Osteoblast (primary cell): ENCODE measurements around the gene NPEPL1. TPM values are rescaled to one million over a fixed set of nuclear protein-coding genes. Genes with fewer than 3 reads are reported as not detected.

ENCODE experiments used
- DNase-seq: peaks from one replicate; pipeline ENCODE4 v3.0.0; 2011; ENCODE audit warnings: low spot score, mixed read lengths; ENCODE audit not compliant: insufficient read length; ENCODE audit errors: missing footprints
- H2AFZ ChIP-seq: 2 replicates; pipeline ENCODE4 v1.6.0; 2011; ENCODE audit warnings: mild to moderate bottlenecking, low read length
- H3K27ac ChIP-seq: 2 replicates; pipeline ENCODE4 v1.5.1; 2011; ENCODE audit warnings: mild to moderate bottlenecking, low read depth, low read length, moderate library complexity
- H3K27me3 ChIP-seq: 2 replicates; pipeline ENCODE4 v1.6.0; 2012; ENCODE audit warnings: mild to moderate bottlenecking, control low read depth, inconsistent platforms, low read length, moderate library complexity; ENCODE audit not compliant: insufficient read depth
- H3K36me3 ChIP-seq: 2 replicates; pipeline ENCODE4 v1.5.1; 2011; ENCODE audit warnings: mild to moderate bottlenecking, low read length, control low read depth, moderate library complexity; ENCODE audit not compliant: insufficient read depth
- H3K4me1 ChIP-seq: 2 replicates; pipeline ENCODE4 v1.5.1; 2011; ENCODE audit warnings: mild to moderate bottlenecking, low read length, control low read depth, moderate library complexity; ENCODE audit not compliant: insufficient read depth
- H3K4me2 ChIP-seq: 2 replicates; pipeline ENCODE4 v1.6.0; 2011; ENCODE audit warnings: mild to moderate bottlenecking, low read length; ENCODE audit not compliant: insufficient read depth
- H3K4me3 ChIP-seq: fragments of 200-600 bp; sonication (generic); 3 replicates; pipeline ENCODE4 v1.5.1; 2012; ENCODE audit warnings: mild to moderate bottlenecking, low read length, inconsistent platforms; ENCODE audit not compliant: insufficient read depth
- H3K79me2 ChIP-seq: 2 replicates; pipeline ENCODE4 v1.6.0; 2012; ENCODE audit warnings: mild to moderate bottlenecking, low read length, control low read depth, inconsistent platforms; ENCODE audit not compliant: insufficient read depth
- H3K9me3 ChIP-seq: 2 replicates; pipeline ENCODE4 v1.5.1; 2011; ENCODE audit warnings: low read depth, low read length, control low read depth
- H4K20me1 ChIP-seq: 2 replicates; pipeline ENCODE4 v1.6.0; 2012; ENCODE audit warnings: mild to moderate bottlenecking, low read length, control low read depth; ENCODE audit not compliant: insufficient read depth
- CTCF ChIP-seq: IDR thresholded peaks from 2 replicates; pipeline ENCODE4 v1.5.1; 2011; ENCODE audit warnings: mild to moderate bottlenecking, low read depth, low read length, moderate library complexity; ENCODE audit errors: extremely low read depth
- total RNA-seq: library from RNA; depleted of rRNA; stranded (reverse); fragments of >200 nt; gene quantifications from 2 replicates; pipeline ENCODE4 v1.2.3, GENCODE V29; 2012

Gene NPEPL1
- total RNA-seq, 1 donor: 29.7 TPM

- peaks cover 52% of the 10 kb centered on the region for H3K36me3 ChIP-seq
- peaks cover 2% of the 10 kb centered on the region for H4K20me1 ChIP-seq
- H3K27me3 ChIP-seq: no peaks in the 10 kb centered on the region
- no peak overlapping the region for H3K4me3 ChIP-seq
- H3K4me1 ChIP-seq: no peaks in the 10 kb centered on the region
- DNase-seq: peak; percentile 48
- H3K27ac ChIP-seq: no peak overlapping the region
- no peaks in the 10 kb centered on the region for H3K79me2 ChIP-seq
- no peak for TF ChIP-seq CTCF
- no peak overlapping the region for H3K4me2 ChIP-seq
- H2AFZ ChIP-seq: no peak overlapping the region
- H3K9me3 ChIP-seq: no peaks in the 10 kb centered on the region
Measured at GRCh38 chr20:58701431-58702160, 9.0 kb downstream of the NPEPL1 start.

GRCh38 chr20:58702161-58702510, 9.5 kb downstream of the NPEPL1 start:
- Histone ChIP-seq H3K79me2 (no peaks in the 10 kb centered on the region), H3K36me3 (peaks cover 47% of the 10 kb centered on the region), H3K27ac (no peak overlapping the region), H3K9me3 (no peaks in the 10 kb centered on the region), H3K4me3 (no peak overlapping the region), H2AFZ (no peak overlapping the region), H4K20me1 (peaks cover 2% of the 10 kb centered on the region), H3K27me3 (no peaks in the 10 kb centered on the region), H3K4me1 (no peaks in the 10 kb centered on the region), H3K4me2 (no peak overlapping the region)
- DNase-seq: peak; percentile 81
- no peak for TF ChIP-seq CTCF

- Histone ChIP-seq H3K27me3 (no peaks in the 10 kb centered on the region), H3K4me2 (no peak overlapping the region), H3K4me1 (no peaks in the 10 kb centered on the region), H3K27ac (no peak overlapping the region), H3K9me3 (no peaks in the 10 kb centered on the region), H3K4me3 (no peak overlapping the region), H2AFZ (no peak overlapping the region), H3K36me3 (peaks cover 42% of the 10 kb centered on the region), H4K20me1 (peaks cover 2% of the 10 kb centered on the region), H3K79me2 (no peaks in the 10 kb centered on the region)
- DNase-seq: peak; percentile 83
- TF ChIP-seq CTCF: peak; percentile 30
Measured at GRCh38 chr20:58702859-58703648, 10.5 kb downstream of the NPEPL1 start.

- Histone ChIP-seq H3K9me3 (no peaks in the 10 kb centered on the region), H3K36me3 (peaks cover 41% of the 10 kb centered on the region), H3K79me2 (no peaks in the 10 kb centered on the region), H3K4me3 (no peak overlapping the region), H3K27ac (no peak overlapping the region), H3K4me2 (no peak overlapping the region), H3K27me3 (no peaks in the 10 kb centered on the region), H4K20me1 (peaks cover 2% of the 10 kb centered on the region), H3K4me1 (no peaks in the 10 kb centered on the region), H2AFZ (no peak overlapping the region)
- no peak for DNase-seq
- no peak for TF ChIP-seq CTCF
Measured at GRCh38 chr20:58703765-58704371, 11.3 kb downstream of the NPEPL1 start.
